ENCODE results near the gene SYT13.

DNA sequence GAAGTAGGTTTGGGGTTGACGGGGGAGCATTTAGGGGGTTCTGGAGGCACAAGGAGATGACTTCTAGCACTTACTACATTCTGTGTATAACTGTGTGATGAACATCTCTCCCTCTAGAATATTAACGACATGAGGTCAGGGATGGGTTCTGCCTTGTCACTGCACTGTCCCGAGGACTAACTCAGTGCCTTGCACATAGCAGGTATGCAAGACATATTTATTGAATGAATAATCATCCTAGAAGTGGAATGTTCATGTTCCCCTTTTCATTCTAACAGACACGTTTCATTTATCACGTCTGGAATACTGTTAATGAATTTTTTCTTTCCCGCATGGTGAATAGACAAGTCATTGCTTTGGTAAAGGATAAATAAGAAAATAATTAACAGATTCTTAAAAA lies 12.6 kb downstream of the SYT13 start:
- TF ChIP-seq, protein P1, sequence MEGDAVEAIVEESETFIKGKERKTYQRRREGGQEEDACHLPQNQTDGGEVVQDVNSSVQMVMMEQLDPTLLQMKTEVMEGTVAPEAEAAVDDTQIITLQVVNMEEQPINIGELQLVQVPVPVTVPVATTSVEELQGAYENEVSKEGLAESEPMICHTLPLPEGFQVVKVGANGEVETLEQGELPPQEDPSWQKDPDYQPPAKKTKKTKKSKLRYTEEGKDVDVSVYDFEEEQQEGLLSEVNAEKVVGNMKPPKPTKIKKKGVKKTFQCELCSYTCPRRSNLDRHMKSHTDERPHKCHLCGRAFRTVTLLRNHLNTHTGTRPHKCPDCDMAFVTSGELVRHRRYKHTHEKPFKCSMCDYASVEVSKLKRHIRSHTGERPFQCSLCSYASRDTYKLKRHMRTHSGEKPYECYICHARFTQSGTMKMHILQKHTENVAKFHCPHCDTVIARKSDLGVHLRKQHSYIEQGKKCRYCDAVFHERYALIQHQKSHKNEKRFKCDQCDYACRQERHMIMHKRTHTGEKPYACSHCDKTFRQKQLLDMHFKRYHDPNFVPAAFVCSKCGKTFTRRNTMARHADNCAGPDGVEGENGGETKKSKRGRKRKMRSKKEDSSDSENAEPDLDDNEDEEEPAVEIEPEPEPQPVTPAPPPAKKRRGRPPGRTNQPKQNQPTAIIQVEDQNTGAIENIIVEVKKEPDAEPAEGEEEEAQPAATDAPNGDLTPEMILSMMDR (IDR thresholded peaks at IDR 0.05): no peak
- no peak for TF ChIP-seq EP300 (IDR thresholded peaks at IDR 0.05)
